ENCODE data around the gene BRD3OS. TPM values are rescaled to one million over a fixed set of nuclear protein-coding genes. Genes with fewer than 3 reads are reported as not detected.

Gene BRD3OS
- total RNA-seq, 2 donors from 2014 or later, result 11.9 to 14.3 TPM

GRCh38 chr9:134043531-134043988 lies 18.3 kb downstream of the BRD3OS start:
- intact Hi-C loops (cut with DNase I), result no loop called here
- no peak for DNase-seq (ENCODE audit: low spot score)

- intact Hi-C loops (cut with DNase I), result no loop called here
- no peak for DNase-seq (ENCODE audit: low spot score)
Measured at GRCh38 chr9:134044944-134045343, 19.7 kb downstream of the BRD3OS start.

GRCh38 chr9:134045841-134046544 lies 20.7 kb downstream of the BRD3OS start:
- intact Hi-C loops (cut with DNase I), result no loop called here

GRCh38 chr9:134046894-134047681 lies 21.8 kb downstream of the BRD3OS start:
- intact Hi-C loops (cut with DNase I), result no loop called here
- no peak for DNase-seq (ENCODE audit: low spot score)

More at GRCh38 chr9:134045841-134046544, 20.7 kb downstream of the BRD3OS start:
- DNase-seq (ENCODE audit: low spot score), result no peak

DNA sequence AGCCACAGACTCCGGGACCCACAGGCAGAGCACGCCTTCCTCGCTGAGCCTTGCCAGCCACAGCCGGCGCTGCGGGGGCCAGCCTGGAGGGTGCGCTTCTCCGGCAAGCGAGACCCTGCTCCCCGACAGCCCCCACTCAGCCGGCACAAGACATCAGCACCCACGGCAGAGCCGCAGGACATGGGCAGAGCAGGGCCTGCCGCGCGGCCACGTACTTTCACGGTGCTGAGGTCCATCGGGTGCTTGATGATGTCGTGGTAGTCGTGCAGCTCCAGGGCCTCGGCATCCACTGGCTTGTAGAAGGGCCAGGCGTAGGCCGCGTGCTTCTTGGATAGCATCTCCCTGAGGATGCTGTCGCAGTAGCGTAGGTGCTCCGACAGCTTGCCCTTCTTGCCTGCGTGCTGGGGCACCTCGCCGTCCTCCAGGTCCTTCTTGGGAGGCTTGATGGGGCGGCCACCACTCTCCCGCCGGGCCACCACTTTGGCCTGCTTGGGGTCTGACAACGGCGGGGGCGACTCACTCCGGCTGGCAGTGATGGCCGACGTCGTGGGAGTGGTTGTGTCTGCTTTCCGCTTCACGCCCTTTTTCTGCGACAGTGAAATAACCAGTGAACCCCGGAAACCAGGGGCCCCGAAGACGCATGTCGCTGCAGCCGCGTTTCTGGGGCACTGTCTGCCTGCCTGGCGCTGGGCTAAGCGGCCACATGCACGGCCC lies 22.7 kb downstream of the BRD3OS start:
- intact Hi-C loops (cut with DNase I), result no loop called here

GRCh38 chr9:134048582-134048968 lies 23.3 kb downstream of the BRD3OS start:
- peak; percentile 60 for DNase-seq (ENCODE audit: low spot score)
- intact Hi-C loops (cut with DNase I), result no loop called here

More for the DNA sequence above, 22.7 kb downstream of the BRD3OS start:
- peak; percentile 78 for DNase-seq (ENCODE audit: low spot score)

DNA sequence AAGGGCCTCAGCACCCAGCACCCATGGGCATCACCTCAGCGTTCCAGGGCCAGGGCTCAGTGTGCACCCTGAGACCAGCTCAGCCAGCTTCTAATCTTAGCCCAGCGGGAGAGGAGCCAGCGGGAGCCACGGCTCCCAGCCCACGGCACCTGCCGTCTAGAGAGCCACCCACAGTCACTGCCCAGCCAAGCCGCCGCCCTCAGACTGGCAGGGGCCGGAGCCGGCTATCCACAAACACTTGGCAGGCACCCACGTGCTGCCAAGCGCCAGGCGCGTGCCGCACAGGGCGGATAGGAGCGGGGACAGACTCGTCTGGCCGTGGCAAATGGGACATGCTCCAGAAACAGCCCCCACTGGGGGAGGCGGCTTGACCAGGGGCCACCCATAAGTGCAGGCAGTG lies 24.0 kb downstream of the BRD3OS start:
- intact Hi-C loops (cut with DNase I), result no loop called here
- peak; percentile 70 for DNase-seq (ENCODE audit: low spot score)

DNA sequence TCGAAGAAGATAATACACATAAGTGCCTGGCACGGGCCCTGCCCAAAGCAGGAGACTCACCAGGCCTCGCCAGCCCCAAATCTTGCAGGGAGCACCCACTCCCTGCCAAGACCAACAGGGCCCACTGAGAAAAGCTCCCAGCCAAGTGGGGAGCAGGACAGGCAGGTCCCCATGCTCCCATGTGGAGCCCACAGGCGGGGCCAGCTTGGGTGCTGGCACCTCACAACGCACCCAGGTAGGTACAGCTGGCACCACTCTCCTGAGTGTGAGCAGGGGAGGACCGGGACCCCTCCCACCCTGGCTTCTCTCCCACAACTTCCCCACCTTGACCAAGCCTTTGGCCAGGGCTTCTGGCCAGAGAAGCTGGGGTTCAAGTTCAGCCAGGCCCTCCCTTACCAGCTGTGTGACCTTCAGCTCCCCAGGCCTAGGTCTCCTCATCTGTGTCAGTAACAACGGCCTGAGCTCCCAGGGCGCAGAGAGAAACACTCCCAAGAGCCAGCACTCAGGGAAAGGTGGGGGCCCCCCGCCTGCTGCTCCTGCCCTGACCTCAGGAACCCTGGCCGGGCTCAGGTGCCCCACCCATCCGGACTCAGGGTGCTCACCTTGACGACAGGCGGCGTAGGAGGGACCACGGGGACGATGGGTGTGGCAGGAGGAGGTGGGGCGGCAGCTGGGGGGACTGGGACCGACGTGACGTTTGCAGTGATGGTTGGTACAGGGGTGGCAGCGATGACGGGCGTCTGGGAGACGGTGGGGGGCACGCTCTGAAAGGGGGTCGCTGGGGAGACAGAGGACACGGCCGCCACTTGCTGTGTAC lies 24.7 kb downstream of the BRD3OS start:
- intact Hi-C loops (cut with DNase I), result no loop called here
- DNase-seq (ENCODE audit: low spot score), result peak; percentile 75

- intact Hi-C loops (cut with DNase I), result no loop called here
- no peak for DNase-seq (ENCODE audit: low spot score)
Measured at GRCh38 chr9:134050726-134051125, 25.4 kb downstream of the BRD3OS start.

- intact Hi-C loops (cut with DNase I), result no loop called here
Measured at GRCh38 chr9:134051319-134051718, 26.0 kb downstream of the BRD3OS start.

GRCh38 chr9:134052491-134052890 lies 27.2 kb downstream of the BRD3OS start:
- intact Hi-C loops (cut with DNase I), result no loop called here
- DNase-seq (ENCODE audit: low spot score), result no peak

More at GRCh38 chr9:134051319-134051718, 26.0 kb downstream of the BRD3OS start:
- no peak for DNase-seq (ENCODE audit: low spot score)

- DNase-seq (ENCODE audit: low spot score), result no peak
- intact Hi-C loops (cut with DNase I), result no loop called here
Measured at GRCh38 chr9:134052941-134053340, 27.7 kb downstream of the BRD3OS start.

DNA sequence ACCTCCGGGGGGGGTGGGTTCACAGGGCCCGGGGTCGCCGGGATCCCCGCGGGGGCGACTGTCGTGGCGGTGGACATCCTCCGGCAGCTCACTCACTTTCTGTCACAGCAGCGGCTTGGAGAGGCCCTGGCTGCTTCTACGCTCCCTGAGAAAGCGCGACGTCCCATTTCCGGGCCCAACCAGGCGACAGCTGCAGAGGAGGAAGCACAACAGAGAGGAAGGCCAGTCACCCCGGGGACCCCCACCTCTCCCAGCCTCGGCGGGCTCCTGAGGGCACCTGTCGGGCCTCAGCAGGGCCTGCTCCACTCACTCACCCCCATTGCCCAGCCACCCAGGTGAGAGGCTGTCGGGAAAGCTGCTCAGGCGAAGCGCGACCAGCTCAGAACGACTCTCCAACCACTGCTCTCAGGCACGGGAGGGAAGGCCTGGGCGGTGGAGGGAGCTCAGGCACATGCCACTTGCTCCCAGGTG lies 28.2 kb downstream of the BRD3OS start:
- intact Hi-C loops (cut with DNase I), result no loop called here
- DNase-seq (ENCODE audit: low spot score), result no peak

DNA sequence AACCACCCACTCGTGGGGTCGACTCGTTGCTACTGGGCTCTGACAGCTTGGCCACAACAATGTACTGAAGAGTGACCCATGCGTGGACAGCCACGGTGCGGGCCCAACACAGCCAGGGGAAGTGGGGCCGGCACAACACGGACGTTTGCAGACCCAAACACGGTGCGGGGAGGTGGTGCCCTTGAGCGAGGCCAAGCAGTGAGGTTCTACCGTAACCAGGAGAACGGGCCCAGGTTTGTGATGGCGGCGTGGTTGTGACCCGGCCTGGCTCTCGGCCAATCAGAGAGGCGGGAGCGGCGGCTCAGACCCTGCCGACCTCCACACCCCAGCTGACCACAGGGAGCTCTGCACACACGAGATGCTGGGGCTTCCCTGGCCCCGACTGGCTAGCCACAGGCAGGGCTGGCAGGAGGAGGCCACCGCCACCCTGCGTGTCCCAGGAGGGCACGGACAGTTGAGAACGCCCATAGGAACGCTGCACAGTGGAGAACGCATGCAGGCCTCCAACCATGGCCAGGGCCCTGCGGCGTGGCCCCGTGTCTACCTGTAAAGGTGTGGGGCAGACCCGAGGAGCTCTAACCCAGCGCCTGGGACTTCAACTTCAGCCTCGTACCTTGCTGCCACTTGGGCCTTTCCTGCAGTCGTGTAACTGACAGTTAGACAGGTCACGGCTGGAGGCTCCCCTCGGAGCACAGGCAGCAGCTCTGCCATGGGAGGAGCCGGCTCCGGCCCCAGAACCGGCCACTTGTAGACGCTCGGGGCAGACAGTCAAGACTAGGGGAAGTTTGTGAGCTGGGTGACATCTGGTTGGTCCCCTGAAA lies 28.9 kb downstream of the BRD3OS start:
- peak; percentile 79 for DNase-seq (ENCODE audit: low spot score)
- intact Hi-C loops (cut with DNase I), result no loop called here

DNA sequence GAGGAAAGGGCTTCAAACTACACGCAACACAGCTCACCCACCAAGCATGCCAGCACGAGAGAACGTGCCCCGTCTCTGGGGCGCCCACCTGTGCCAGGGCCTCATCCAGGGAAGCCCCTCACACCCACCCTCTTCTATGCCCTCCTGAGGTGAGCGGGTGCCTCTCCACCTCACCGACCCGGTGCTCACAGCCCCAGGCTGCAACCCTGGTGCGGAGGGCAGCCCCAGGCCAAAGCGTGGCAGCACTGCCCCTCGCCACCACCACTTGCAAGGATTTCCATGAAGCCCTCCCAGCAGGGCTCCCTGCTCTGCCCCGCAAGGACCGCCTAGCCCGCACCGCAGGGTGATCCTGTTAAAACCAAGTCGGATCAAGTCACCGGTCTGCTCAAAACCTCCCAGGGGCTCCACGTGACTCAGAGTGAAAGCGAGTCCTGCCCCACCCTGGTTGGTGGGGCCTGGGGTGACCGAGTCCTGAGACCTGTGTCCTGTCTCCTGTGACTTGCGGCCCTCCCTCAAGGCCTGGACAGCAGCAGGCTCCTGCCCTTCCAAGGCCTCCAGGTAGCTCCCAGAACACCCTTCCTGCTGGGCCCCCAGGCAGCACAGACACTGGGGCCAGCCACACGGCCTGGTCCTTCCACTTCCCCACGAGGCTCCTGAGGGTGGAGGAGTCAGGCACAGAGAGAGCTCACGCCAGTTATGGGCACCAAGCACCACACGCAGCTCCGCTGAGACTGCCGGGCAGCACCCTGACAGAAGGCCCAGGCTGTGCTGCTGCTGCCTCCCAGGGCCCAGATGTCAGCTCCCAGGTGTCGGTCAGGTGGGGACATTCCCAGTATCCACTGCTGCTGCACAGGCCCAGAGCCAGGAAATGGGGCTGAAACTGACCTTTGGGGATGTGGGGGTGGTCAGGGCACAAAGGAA lies 29.9 kb downstream of the BRD3OS start:
- intact Hi-C loops (cut with DNase I), result no loop called here
- DNase-seq (ENCODE audit: low spot score), result peak; percentile 73

GRCh38 chr9:134055981-134056461 lies 30.7 kb downstream of the BRD3OS start:
- peak; percentile 92 for DNase-seq (ENCODE audit: low spot score)

More at GRCh38 chr9:134055981-134056461, 30.7 kb downstream of the BRD3OS start:
- intact Hi-C loops (cut with DNase I), result no loop called here
